Right renal pelvis (tissue), 4 donors: ENCODE data around the gene ALDH3B1. TPM values are rescaled to one million over a fixed set of nuclear protein-coding genes. Genes with fewer than 3 reads are reported as not detected.

Source experiments
- DNase-seq, 4 donors: peaks; one replicate each; pipeline ENCODE4 v3.0.0-alpha.2; 2013; ENCODE audit warnings: low read depth in 4 of 4, low spot score in 3 of 4, missing footprints in 1 of 4
- polyA plus RNA-seq, 4 donors: library from polyadenylated mRNA; unstranded; fragments of 120-200 nt; gene quantifications; one replicate each; pipeline ENCODE4 v1.2.1, GENCODE V29; 2013; ENCODE audit not compliant: insufficient read length in 4 of 4

ALDH3B1 gene
- polyA plus RNA-seq, 4 donors: 1.5 to 3.0 (median 2.2) TPM

DNA sequence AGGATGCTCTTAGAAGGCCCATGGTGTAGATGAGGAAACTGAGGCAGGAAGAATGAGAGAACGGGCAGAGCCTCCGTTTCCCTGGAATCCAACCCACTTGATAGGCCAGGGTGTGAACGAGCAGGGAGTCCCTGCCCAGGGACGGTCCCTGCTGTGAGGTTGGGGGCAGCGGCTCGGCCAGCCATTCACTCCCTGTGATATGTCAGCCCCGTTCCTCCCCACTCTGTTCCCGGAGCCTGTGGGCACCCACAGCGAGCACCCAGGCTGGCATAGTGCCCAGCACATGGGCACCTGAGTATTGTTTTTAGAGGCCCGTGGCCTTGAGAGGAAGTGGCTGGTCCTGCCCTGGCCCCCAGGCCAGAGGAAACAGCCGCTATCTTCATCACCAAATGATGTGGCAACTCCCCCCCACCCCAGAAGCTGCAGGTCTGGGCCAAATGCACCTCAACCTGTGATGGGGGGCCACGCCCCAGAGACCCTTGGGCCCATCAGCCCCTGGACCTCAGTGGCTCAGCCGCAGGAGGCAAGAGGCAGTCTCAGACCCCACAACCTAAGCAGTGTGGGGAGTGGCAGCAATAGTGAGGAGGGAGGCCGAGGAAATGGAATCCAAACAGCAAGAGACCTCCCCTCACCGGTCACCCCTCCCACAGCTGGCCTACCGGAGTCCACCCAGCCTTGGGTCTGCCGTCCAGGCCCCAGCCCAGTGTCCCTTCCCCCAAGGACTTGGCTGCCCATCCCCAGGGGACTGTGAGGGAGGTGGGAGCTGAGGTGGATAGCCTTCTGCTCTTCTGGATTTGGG lies 2.1 kb downstream of the ALDH3B1 start:
- no peak for DNase-seq

DNA sequence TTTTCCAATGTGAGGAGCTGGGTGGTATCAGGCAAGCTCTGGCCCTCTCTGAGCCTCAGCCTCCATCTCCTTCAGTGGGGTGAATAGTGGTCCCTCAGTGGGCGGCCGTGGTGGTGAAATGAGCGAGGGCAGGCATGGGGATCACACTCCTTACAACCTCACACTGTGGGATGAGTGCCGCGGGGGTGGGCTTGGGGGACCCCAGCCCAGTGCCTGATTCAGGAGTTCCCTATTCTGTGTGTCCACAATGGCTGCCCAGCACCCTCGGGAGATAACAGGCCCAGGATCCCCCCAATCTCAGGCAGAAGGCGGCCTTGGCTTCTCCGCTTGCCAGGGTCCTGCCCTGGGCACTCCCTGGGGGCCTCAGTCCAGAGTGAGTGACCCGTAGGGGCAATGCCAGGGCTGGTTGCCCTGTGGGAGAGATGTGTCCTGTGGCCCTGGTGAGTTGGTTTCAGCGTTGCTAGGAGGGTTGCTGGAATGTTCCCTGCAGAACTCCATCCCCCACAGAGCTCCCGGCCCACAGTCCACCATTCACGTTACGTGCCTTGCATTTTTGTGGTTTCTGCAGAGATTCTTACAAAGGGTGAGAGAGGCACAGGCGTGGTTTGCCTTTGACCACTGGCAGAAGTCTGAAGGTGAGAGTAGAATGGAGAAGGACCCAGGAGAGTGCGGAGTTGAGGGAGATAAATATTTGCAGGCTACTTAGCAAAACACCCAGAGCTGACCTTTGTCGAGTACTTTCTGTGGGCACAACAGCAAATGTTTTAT lies 2.9 kb downstream of the ALDH3B1 start:
- no peak for DNase-seq

DNA sequence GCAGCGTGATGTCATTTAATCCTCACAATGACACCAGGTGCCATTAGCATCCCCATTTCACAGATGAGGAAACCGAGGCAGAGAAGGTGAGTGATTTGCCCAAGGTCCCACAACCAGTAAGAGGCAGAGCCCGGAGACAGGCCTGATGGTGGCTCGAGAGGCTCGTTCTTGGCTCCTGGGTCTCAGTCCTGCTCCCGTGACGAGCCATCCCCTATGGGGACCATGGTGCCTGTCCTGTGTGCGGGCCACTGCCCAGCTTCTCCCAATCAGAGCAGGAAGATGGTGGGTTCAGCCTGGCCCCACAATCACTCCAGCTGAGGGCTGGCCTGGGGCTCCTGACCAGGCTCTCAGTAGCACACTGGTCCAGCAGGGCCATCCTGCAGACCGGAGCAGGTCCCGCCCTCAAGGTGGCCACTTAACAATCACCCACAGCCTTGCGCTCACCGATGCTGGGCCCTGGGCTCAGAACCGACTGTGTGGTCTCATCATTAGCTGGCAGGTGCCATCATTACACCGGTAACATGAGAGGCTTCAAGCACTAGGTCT lies 3.6 kb downstream of the ALDH3B1 start:
- no peak for DNase-seq

DNA sequence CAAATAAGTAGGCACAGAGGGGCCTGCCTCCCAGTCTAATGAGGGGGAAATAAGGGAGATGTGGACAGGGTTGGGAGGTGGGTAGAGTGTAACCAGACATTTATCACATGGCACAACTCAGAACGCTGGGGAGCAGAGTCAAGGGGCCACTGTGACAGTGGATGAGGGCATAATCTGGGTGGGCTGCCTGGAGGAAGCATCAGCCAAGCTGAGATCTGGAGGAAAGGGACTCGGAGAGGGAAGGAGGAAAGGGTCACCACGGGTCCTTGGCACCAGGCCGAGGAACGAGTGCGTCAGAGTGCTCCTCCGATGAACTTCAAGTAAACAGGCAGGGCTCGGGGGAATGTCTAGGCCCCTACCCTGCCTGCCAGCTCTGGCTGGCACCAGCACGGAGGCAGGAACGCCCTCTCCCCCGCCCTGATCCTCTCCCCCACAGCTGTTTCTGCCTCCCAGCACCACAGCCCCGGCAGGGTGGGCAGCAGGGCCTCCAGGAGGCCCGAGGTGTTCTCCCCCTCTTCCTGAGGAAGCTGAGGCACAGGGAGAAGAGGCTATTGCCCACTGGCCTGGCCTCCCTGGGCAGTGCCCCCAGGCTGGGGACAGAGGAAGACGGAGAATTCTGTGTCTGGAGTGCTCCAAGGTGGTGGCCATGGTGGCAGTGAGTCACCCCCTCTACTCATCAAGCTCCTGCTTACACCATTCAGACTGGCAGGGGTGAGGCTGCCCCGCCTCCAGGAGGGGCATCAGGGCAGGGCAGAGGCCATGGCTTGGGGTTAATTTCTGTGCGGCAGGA lies 4.2 kb downstream of the ALDH3B1 start:
- DNase-seq: no peak

DNA sequence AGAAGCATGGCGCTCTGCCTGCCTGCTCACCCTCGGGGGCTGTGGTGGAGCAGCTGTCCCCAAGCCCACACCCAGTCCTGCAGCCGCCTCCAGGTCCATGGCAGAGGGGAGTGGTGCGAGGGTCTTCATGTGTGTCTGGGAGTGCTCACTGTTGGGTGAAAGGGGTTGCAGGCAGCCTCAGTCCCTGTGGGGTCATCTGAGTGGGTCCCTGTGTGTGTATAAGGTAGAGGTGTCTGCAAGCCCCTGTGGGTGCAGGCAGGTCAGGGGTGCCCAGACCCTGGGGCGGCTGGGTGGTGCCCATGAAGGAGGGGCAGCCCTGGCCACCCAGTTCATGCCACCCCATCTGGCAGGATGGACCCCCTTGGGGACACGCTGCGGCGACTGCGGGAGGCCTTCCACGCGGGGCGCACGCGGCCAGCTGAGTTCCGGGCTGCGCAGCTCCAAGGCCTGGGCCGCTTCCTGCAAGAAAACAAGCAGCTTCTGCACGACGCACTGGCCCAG lies 4.9 kb downstream of the ALDH3B1 start:
- no peak for DNase-seq

DNA sequence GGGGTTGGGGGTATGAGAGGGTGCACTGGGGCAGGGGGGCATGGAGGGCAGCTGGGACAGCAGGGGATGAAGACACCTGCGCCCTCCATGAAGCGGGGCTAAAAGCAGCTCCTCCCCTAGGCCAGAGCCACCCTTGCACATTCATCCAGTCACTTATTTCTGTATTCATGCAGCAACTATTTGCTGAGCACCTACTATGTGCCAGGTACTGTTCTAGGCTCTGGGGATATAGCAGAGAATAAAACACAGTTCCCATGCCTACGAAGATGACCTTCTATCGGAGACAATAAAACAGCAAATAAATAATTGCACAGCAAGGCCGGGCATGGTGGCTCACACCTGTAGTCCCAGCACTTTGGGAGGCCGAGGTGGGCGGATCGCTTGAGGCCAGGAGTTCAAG lies 5.3 kb downstream of the ALDH3B1 start:
- DNase-seq: no peak

DNA sequence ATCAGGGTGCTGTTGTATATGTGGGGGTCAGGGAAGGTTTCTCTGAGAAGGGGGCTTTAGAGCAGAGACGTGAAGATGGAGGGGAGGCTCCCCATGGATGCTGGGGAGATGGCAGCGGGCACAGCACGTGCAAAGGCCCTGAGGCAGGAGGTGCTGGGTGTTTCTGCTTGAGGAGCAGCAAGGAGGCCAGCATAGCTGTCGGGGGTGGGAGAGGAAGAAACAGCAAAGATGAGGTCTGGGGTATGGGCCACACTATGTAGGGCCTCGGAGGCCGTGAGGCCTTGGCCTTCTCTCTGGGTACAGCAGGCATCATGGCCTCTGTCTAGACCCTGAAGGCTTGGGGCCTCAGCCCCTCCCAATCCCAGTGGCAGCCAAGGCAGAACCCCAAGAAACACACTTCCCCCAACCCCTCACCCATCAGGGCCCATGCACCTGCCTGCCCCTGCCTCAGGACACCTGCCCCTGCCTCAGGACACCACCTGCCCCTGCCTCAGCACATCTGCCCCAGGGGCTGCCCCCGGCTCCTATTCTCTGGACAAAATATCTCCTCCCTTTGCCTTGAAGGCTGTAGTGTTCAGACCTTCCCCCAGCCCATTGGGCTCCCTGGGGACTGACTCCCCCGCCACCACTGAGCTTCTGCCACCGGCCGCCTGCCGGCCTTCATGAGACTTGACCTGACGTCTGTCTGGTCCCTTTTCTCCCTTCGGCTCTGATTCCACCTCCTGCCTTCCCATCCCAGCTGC lies 6.2 kb downstream of the ALDH3B1 start:
- no peak for DNase-seq

DNA sequence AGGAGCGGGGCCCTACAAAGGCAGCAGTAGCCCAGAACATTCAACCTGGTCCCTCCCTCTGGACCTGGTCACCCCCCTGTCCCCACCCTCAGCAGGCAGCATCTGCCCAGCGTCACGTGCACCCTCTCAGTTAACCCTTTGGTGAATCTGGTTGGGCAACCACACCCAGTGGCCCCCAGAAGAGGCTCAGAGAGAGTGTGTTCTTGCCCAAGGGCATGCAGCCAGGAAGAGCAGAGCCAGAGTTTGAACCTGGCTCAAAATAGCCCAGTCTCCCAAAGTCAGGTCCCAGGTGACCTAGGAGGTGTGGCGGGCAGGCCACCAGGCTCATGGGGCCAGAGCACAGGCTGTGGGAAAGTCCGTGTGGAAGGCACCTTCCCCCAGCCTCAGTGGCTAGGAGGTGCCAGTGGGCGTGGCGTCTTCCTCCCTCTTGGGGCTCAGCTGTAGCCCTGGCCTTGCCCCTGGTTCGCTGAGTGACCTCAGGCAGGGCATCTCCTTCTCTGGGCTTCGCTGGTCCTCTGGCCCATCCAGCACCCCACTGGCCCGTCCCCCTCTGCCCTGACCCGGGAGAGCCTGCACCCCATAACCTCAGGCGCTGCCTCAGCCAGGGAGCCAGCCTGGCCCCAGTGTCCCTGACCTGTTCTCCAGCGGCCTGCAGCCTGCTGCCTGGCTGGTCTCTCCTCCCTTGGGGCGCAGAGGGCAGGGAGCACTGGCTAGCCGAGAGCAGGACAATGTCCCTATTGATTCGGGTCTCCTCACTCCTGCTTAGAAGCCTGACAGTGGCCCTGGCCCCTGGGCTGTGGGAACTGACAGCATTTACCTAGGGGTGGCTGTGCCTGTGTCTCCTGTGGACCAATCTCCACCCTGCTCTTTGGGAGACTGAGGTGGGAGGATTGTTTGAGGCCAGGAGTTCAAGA lies 7.0 kb downstream of the ALDH3B1 start:
- no peak for DNase-seq

DNA sequence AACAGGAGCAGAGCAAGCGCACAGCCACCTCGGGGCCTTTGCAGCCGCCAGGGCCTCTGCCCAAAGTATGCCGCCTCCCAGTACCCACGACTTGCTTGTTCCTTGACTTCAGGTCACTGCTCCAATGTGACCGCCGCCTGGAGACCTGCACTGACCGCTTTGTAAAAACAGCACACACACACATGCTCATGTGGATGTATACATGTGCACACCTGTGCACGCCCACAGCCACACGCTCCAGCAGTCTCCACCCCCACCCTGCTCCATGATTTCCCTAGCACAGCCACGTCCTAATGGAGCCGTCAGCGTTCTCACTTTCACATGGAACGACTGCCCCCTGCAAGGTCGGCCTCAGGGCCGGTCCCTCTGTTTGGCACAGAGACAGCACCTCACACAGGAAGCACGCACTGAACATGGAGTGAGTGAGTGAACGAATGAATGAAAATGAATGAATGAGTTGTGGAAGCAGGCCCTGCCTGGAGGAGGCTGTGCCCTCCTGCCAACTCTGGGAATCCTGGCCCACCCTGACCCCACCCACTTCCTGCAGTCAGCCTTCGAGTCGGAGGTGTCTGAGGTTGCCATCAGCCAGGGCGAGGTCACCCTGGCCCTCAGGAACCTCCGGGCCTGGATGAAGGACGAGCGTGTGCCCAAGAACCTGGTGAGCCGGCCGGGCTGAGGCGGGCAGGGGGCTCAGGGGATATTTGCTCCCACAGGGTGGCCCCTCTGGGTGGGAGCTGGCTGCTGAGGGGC lies 8.0 kb downstream of the ALDH3B1 start:
- DNase-seq: no peak

DNA sequence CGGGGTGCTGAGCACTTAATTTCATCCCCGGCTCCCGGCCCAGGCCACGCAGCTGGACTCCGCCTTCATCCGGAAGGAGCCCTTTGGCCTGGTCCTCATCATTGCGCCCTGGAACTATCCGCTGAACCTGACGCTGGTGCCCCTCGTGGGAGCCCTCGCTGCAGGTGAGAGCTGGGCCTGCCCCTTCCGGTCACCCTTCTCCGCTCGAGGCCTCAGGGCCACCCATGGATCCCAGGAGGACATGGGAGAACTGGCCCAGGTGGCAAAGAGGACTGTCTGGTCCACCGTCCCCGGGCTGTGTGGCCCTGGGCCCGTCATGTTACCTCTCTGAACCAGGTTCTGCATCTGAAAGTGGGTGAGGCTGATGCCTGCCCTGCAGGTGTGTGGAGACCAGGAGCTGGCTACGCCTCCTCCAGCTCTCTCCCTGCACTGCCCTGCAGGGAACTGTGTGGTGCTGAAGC lies 8.6 kb downstream of the ALDH3B1 start:
- DNase-seq: no peak

DNA sequence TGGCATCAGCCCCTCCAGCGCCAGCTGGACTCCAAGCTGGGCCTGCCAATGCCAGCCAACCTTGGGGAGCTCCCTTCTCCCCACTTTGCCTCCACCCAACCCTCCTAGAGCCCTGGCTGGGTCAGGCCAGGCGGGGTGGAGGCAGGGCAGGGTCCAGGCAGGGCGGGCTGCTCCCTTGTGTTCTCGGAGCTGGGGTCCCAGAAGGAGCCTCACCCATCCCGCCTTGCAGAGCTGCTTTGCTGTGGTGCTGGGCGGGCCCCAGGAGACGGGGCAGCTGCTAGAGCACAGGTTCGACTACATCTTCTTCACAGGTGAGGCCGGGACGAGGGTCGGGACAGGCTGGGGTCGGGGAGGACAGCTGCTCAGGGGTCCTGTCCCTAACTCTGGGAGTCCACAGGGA lies 9.4 kb downstream of the ALDH3B1 start:
- DNase-seq: no peak

DNA sequence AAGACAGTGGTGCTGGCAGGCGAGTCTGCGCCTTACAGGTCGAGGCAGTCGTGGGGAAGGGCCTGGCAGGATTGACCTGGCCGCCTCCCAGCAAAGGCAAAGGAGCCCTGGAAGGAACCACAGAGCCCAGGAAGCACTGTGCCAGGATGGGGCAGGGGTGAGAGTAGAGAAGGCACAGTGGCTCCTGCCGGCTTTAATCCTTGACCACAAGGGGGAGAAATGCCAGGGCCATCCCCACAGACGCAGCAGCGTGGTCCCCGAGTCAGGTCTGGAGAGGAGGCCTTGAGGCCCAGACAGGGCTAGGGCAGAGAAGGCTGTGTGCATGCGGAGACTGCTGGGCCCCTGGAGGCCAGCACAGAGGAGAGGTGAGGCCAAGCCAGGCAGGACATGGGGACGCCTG lies 10.4 kb downstream of the ALDH3B1 start:
- DNase-seq: no peak

DNA sequence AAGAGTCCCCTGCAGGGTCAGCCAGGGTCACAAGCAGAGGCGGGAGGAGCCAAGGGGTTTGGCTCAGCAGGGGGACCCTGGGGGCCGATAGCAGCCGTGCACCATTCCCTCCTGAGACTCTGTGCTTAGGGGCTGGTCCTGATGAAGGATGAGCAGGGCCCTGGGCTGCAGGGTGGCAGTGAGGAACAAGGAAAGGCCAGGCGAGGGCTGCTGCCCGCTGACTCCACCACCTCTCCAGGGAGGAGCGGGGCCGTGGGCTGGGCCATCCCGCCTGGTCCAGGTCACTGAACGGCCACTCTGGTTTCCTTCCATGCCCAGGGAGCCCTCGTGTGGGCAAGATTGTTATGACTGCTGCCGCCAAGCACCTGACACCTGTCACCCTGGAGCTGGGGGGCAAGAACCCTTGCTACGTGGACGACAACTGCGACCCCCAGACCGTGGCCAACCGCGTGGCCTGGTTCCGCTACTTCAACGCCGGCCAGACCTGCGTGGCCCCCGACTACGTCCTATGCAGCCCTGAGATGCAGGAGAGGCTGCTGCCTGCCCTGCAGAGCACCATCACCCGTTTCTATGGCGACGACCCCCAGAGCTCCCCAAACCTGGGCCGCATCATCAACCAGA lies 11.2 kb downstream of the ALDH3B1 start:
- no peak for DNase-seq

DNA sequence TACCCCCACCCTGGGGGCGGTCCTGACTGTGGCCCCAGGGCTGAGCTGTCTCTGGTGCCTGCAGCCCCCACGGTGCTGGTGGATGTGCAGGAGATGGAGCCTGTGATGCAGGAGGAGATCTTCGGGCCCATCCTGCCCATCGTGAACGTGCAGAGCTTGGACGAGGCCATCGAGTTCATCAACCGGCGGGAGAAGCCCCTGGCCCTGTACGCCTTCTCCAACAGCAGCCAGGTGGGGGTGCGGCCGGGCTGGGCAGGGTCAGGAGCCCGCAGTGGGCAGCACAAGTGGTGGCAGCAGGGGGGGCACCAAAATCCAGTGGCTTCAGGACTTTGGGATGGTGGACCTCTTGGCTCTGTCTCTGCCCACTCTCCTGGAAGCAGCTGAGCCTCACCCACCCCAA lies 12.4 kb downstream of the ALDH3B1 start:
- DNase-seq: no peak

DNA sequence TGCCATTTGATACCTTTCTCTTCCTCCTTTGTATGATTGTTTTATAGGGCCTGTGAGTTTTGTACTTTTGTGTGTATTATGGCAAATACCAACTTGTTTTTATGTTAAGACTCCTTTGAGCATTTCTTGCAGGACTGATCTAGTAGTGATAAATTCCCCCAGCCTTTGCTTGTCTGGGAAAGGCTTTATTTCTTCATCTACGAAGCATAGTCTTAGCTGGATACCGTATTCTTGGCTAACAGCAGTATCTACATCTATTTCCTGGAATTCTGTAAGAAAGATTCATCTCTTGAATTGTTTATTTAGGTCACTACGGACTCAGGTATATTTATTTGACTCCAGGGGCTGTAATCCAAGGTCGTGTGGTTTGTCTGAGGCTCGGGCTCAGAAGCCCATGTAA lies 14.4 kb downstream of the ALDH3B1 start:
- DNase-seq: no peak

DNA sequence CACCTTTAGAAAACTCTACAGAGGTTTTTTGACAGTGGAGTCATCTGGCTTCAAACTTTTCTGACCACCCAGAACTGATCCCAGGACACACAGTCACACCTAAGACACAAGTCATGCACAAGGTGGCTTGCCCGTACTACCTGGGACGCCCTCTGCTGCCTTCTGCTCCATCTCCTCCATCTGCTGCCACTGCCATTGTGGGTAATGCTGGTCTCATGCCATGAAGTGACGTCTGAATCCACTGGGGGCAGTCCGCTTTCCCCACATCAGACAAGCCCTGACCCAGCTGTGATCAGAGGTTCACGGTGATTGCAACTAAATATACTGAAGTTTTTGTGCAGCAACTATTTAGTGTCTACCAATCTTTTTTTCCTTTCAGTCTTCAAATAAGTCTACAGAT lies 14.9 kb downstream of the ALDH3B1 start:
- no peak for DNase-seq

DNA sequence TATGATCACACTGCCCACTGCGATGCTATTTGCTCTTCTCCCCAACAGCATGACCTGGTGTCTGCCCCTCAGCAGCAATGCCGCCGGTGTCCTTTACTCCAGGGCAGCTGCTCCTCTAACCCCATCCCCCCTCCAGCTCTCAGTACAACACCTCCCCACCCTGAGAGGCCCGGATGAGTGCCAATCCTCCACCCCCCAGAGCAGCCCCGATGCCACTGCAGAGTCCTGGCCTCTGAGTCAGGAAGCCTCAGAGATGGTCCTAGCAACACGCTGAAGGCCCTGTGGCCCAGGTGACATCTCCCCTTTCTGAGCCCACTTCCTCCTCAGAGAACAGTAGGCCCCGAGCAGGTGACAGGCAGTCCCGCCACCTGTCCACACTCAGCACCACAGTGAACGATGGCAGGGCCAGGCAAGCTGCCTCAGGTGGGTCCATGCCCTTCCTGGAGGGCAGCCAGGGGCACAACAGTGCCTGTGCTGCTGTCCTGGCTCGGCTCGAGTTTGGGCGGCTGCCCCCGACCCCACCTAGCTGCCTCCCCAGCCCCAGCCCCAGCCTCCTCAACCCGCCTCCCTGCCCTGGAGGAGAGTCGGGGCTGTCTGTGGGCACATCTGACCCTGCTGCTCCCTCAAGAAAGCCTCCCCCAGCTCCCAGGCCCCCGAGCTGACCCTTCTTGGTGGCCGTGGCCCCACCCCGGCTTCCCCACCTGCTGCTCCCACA lies 16.4 kb downstream of the ALDH3B1 start:
- DNase-seq: no peak
